Non-pigmented ciliary epithelial cell (primary cell): ENCODE results near the gene SRSF1.
A peak's percentile ranks its signal among the peaks of the same experiment; 100 is the strongest.
"Not testable (repeated sequence)": the region's sequence is repeated elsewhere in the genome, so short reads cannot be mapped to it uniquely, and the experiment has no call there.

Experiments
- DNase-seq: peaks from one replicate; pipeline ENCODE4 v3.0.0-alpha.2; 2010; ENCODE audit warnings: low read depth

Gene SRSF1

GRCh38 chr17:58006924-58007780 is at the start of gene SRSF1:
TSS of gene SRSF1 (minus strand) at chr17:58007246. CDS start at chr17:58007137, 109 bp downstream.
- peak; percentile 87 for DNase-seq

- no peak for DNase-seq
These were observed 49.4 kb upstream of the SRSF1 start for GRCh38 chr17:58056476-58056875.

GRCh38 chr17:58054641-58055040 is 47.6 kb upstream of the SRSF1 start:
- no peak for DNase-seq

GRCh38 chr17:58052945-58053715 is 46.1 kb upstream of the SRSF1 start:
- no peak for DNase-seq

GRCh38 chr17:58052407-58052806 is 45.4 kb upstream of the SRSF1 start:
- no peak for DNase-seq

GRCh38 chr17:58051468-58051867 is 44.4 kb upstream of the SRSF1 start:
- no peak for DNase-seq

GRCh38 chr17:58050966-58051365 is 43.9 kb upstream of the SRSF1 start:
- DNase-seq, result no peak

- no peak for DNase-seq
These were observed 42.5 kb upstream of the SRSF1 start for GRCh38 chr17:58049533-58049932.

- DNase-seq, result no peak
These were observed 40.5 kb upstream of the SRSF1 start for GRCh38 chr17:58047376-58048150.

- DNase-seq, result no peak
These were observed 39.4 kb upstream of the SRSF1 start for GRCh38 chr17:58046239-58047094.

- not testable (repeated sequence) for DNase-seq
These were observed 37.2 kb upstream of the SRSF1 start for GRCh38 chr17:58044256-58044655.

- no peak for DNase-seq
These were observed 36.5 kb upstream of the SRSF1 start for GRCh38 chr17:58043221-58044181.

- DNase-seq, result no peak
These were observed 34.1 kb upstream of the SRSF1 start for GRCh38 chr17:58041161-58041560.

- no peak for DNase-seq
These were observed 33.3 kb upstream of the SRSF1 start for GRCh38 chr17:58040386-58040785.

GRCh38 chr17:58039975-58040374 is 32.9 kb upstream of the SRSF1 start:
- no peak for DNase-seq

GRCh38 chr17:58032691-58033415 is 25.8 kb upstream of the SRSF1 start:
- no peak for DNase-seq

- no peak for DNase-seq
These were observed 21.5 kb upstream of the SRSF1 start for GRCh38 chr17:58028578-58028977.

GRCh38 chr17:58020401-58020800 is 13.4 kb upstream of the SRSF1 start:
- no peak for DNase-seq

GRCh38 chr17:58019521-58019920 is 12.5 kb upstream of the SRSF1 start:
- no peak for DNase-seq

- DNase-seq, result no peak
These were observed 12.0 kb upstream of the SRSF1 start for GRCh38 chr17:58019039-58019438.
